ENCODE results near the gene MGST1. TPM values are rescaled to one million over a fixed set of nuclear protein-coding genes. Genes with fewer than 3 reads are reported as not detected.
"Not testable (repeated sequence)": the region's sequence is repeated elsewhere in the genome, so short reads cannot be mapped to it uniquely, and the experiment has no call there.

Gene MGST1
- total and polyA plus RNA-seq, 12 donors, result 197 to 6,375 (median 824) TPM

- Histone ChIP-seq H3K27me3 (no peaks in the 10 kb centered on the region), H3K27ac (no peak overlapping the region), H3K36me3 (replicated peaks in 1 of 2) (no peaks in the 10 kb centered on the region), H3K4me3 (no peak overlapping the region), H3K4me1 (replicated peaks in 1 of 2) (no peaks in the 10 kb centered on the region), H3K9me3 (replicated peaks in 1 of 3) (peaks cover 0 to under 1% (median 0%) of the 10 kb centered on the region in 3 donors)
- intact Hi-C loops (cut with DNase I), result no loop called here
- no peak for DNase-seq
- 79 to 87% (median 83%) methylated on average over 7 of the region's 7 CpGs for WGBS, 4 donors
- TF ChIP-seq, protein P1, sequence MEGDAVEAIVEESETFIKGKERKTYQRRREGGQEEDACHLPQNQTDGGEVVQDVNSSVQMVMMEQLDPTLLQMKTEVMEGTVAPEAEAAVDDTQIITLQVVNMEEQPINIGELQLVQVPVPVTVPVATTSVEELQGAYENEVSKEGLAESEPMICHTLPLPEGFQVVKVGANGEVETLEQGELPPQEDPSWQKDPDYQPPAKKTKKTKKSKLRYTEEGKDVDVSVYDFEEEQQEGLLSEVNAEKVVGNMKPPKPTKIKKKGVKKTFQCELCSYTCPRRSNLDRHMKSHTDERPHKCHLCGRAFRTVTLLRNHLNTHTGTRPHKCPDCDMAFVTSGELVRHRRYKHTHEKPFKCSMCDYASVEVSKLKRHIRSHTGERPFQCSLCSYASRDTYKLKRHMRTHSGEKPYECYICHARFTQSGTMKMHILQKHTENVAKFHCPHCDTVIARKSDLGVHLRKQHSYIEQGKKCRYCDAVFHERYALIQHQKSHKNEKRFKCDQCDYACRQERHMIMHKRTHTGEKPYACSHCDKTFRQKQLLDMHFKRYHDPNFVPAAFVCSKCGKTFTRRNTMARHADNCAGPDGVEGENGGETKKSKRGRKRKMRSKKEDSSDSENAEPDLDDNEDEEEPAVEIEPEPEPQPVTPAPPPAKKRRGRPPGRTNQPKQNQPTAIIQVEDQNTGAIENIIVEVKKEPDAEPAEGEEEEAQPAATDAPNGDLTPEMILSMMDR (IDR thresholded peaks at IDR 0.05), result no peak
- no peak for TF ChIP-seq POLR2A (IDR thresholded peaks at IDR 0.05)
Measured at GRCh38 chr12:16399101-16399500, 51.7 kb downstream of the MGST1 start.

DNA sequence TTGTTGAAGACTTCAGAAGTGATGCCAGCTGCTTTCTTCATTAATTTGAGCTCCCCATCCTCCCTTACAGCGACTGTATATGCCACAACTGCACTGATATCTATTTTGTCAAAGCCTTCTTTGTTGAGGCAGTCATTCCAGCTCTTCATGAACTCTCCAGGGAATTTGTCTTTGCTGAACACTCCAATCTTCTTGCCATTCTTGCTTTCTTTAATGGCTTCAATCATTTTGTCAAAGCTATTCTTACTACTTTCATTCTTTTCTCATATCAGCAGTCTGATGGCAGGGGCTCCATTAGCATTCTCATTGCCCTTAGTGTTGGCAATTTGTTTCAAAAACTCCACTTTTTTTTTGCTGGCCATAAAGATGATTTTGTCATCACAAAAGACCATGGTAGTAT is 54.4 kb downstream of the MGST1 start:
- H3K4me1 ChIP-seq (replicated peaks in 1 of 2); H3K4me3 ChIP-seq; H3K27ac ChIP-seq; H3K27me3 ChIP-seq; H3K9me3 ChIP-seq (replicated peaks in 1 of 3); intact Hi-C loops (cut with DNase I); H3K36me3 ChIP-seq (replicated peaks in 1 of 2); DNase-seq: not testable (repeated sequence)
- WGBS, 4 donors, result 47 to 78% (median 60%) methylated on average over 1 of the region's 1 CpG

DNA sequence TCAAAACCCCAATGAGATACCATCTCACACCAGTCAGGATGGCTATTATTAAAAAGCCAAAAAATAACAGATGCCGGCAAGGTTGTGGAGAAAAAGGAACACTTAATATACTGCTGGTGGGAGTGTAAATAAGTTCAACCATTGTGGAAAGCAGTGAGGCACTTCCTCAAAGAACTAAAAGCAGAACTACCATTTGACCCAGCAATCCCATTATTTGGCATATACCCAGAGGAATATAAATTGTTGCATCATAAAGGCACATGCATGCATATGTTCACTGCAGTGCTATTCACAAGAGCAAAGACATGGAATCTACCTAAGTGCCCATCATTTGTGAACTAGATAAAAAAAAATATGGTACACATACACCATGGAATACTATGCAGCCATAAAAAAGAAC is 59.9 kb downstream of the MGST1 start:
- Histone ChIP-seq H3K4me3 (no peak overlapping the region), H3K4me1 (replicated peaks in 1 of 2) (no peaks in the 10 kb centered on the region), H3K27ac (no peak overlapping the region), H3K9me3 (replicated peaks in 1 of 3) (no peaks in the 10 kb centered on the region), H3K27me3 (no peaks in the 10 kb centered on the region), H3K36me3 (replicated peaks in 1 of 2) (no peaks in the 10 kb centered on the region)
- no peak for TF ChIP-seq POLR2A (IDR thresholded peaks at IDR 0.05)
- TF ChIP-seq, protein P1 (IDR thresholded peaks at IDR 0.05), result no peak
- WGBS, 4 donors, result 71 to 85% (median 84%) methylated on average over 1 of the region's 1 CpG
- DNase-seq, result no peak
- intact Hi-C loops (cut with DNase I), result no loop called here

Other genes with a start within 250 kb of the MGST1 start
- not detected for gene SLC15A5, start 70.0 kb upstream of the MGST1 start, total RNA-seq
- gene SLC15A5, start 70.0 kb upstream of the MGST1 start, polyA plus RNA-seq, result not detected

Measured in adrenal gland (tissue), 12 donors.